ENCODE measurements around the gene ARL10. TPM values are rescaled to one million over a fixed set of nuclear protein-coding genes. Genes with fewer than 3 reads are reported as not detected.

Gene ARL10
- total RNA-seq, 6 donors from 2014 or later, result 2.7 to 7.8 (median 4.1) TPM

- TF ChIP-seq POLR2A (IDR thresholded peaks at IDR 0.05), result no peak
- no peak for TF ChIP-seq EP300 (IDR thresholded peaks at IDR 0.05)
- no peak for TF ChIP-seq CTCF (IDR thresholded peaks at IDR 0.05)
- no peak for TF ChIP-seq POLR2AphosphoS5 (IDR thresholded peaks at IDR 0.05)
Measured at GRCh38 chr5:176383961-176384360, 18.7 kb downstream of the ARL10 start.

GRCh38 chr5:176384366-176384930 is 19.2 kb downstream of the ARL10 start:
- DNase-seq (no peak), ATAC-seq (ENCODE audit: low FRiP score in 2 of 2) (no peak)
- H3K27me3 ChIP-seq, result no peaks in the 10 kb centered on the region
- 93 to 98% methylated on average over 6 to 8 of the region's 8 CpGs for WGBS, 2 donors
- H3K4me1 ChIP-seq, result peaks cover 10 to 29% (median 13%) of the 10 kb centered on the region in 4 donors
- H3K27ac ChIP-seq, result no peak overlapping the region
- H3K9me3 ChIP-seq, result no peaks in the 10 kb centered on the region
- TF ChIP-seq CTCF (IDR thresholded peaks at IDR 0.05) (no peak), POLR2A (IDR thresholded peaks at IDR 0.05) (no peak), POLR2AphosphoS5 (IDR thresholded peaks at IDR 0.05) (no peak)
- H3K36me3 ChIP-seq, result peaks cover 14 to 51% (median 38%) of the 10 kb centered on the region in 4 donors
- H3K4me3 ChIP-seq, result no peak overlapping the region

More at GRCh38 chr5:176383961-176384360, 18.7 kb downstream of the ARL10 start:
- Histone ChIP-seq H3K36me3 (peaks cover 14 to 51% (median 38%) of the 10 kb centered on the region in 4 donors), H3K4me3 (no peak overlapping the region), H3K4me1 (peaks cover 10 to 26% (median 11%) of the 10 kb centered on the region in 4 donors), H3K9me3 (no peaks in the 10 kb centered on the region), H3K27me3 (no peaks in the 10 kb centered on the region), H3K27ac (no peak overlapping the region)
- DNase-seq, result no peak
- ATAC-seq (ENCODE audit: low FRiP score in 2 of 2), result no peak
- WGBS, 2 donors, result 82 to 88% methylated on average over 8 to 9 of the region's 9 CpGs

GRCh38 chr5:176384991-176385390 is 19.7 kb downstream of the ARL10 start:
- TF ChIP-seq EP300 (IDR thresholded peaks at IDR 0.05), result no peak
- TF ChIP-seq POLR2A (IDR thresholded peaks at IDR 0.05), result no peak
- TF ChIP-seq POLR2AphosphoS5 (IDR thresholded peaks at IDR 0.05), result no peak
- no peak for TF ChIP-seq CTCF (IDR thresholded peaks at IDR 0.05)
- no peak for ATAC-seq (ENCODE audit: low FRiP score in 2 of 2)
- no peak for DNase-seq
- peaks cover 14 to 49% (median 38%) of the 10 kb centered on the region in 4 donors for H3K36me3 ChIP-seq
- H3K27me3 ChIP-seq, result no peaks in the 10 kb centered on the region
- no peaks in the 10 kb centered on the region for H3K9me3 ChIP-seq
- peaks cover 15 to 35% (median 18%) of the 10 kb centered on the region in 4 donors for H3K4me1 ChIP-seq
- 90 to 92% methylated on average over 12 of the region's 12 CpGs for WGBS, 2 donors
- H3K4me3 ChIP-seq, result no peak overlapping the region
- H3K27ac ChIP-seq, result no peak overlapping the region

- DNase-seq (no peak), ATAC-seq (ENCODE audit: low FRiP score in 2 of 2) (no peak)
- H3K4me1 ChIP-seq, result peaks cover 15 to 41% (median 20%) of the 10 kb centered on the region in 4 donors
- no peak for TF ChIP-seq POLR2A (IDR thresholded peaks at IDR 0.05)
- TF ChIP-seq POLR2AphosphoS5 (IDR thresholded peaks at IDR 0.05), result no peak
- no peak for TF ChIP-seq CTCF (IDR thresholded peaks at IDR 0.05)
- no peak for TF ChIP-seq EP300 (IDR thresholded peaks at IDR 0.05)
- no peak overlapping the region for H3K4me3 ChIP-seq
- WGBS, 2 donors, result 77 to 93% methylated on average over 1 of the region's 1 CpG
- H3K9me3 ChIP-seq, result no peaks in the 10 kb centered on the region
- H3K27ac ChIP-seq, result no peak overlapping the region
- H3K27me3 ChIP-seq, result no peaks in the 10 kb centered on the region
- peaks cover 14 to 47% (median 43%) of the 10 kb centered on the region in 4 donors for H3K36me3 ChIP-seq
Measured at GRCh38 chr5:176386491-176386890, 21.2 kb downstream of the ARL10 start.
